Measurements from ENCODE around the gene ZIC1. TPM values are rescaled to one million over a fixed set of nuclear protein-coding genes. Genes with fewer than 3 reads are reported as not detected.

The ZIC1 gene
- total RNA-seq, 1 experiment from 2014 or later, result not detected

DNA sequence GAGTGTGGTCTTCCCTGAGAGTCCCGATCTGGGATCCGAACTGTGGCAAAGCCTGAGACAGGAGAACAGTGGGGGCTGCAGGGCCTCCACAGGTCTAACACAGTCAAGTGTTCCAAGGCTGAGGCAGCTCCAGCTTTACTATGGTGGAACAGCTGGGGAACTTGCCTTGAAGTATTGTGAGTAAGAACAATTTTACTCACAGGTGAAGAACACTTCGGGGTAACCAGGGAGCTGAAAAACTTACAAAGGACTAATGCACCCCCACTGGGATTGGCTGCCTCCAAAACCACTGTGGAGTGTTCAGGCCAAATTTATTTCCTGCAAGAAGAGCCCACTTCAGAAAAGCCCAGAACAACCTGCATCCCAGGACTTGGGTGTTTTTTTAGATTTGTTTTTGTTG lies 28.2 kb upstream of the ZIC1 start:
- H2AFZ ChIP-seq (ENCODE audit: low read depth, low read length, poor library complexity, severe bottlenecking), result no peak overlapping the region
- RAD21 ChIA-PET (ENCODE audit: low non-redundant PET in 1 of 2, low total read pairs in 2 of 2, uncharacterized antibody in 2 of 2, unreplicated experiment in 2 of 2), result no interaction called here
- intact Hi-C loops (cut with micrococcal nuclease), result loop anchor here (5.0 kb wide), 1 partner anchor 236 kb away; no protein-coding TSS in a partner anchor
- no peaks in the 10 kb centered on the region for H3K36me3 ChIP-seq (ENCODE audit: control insufficient read depth in 1 of 2, insufficient read depth in 2 of 2, low read length in 2 of 2)
- no peak overlapping the region for H3K4me2 ChIP-seq (ENCODE audit: low read length)
- ATAC-seq, result no peak
- H3K9ac ChIP-seq (ENCODE audit: low read length), result no peak overlapping the region
- no peaks in the 10 kb centered on the region for H3K79me2 ChIP-seq (ENCODE audit: insufficient read depth, low read length)
- BruUV-seq (replicated peaks), result no TSS peak
- H3K27ac ChIP-seq (ENCODE audit: low read depth, low read length), result no peak overlapping the region
- CTCF ChIA-PET, result no interaction called here
- DNase-seq (ENCODE audit: low read depth, low spot score), result no peak
- H3K4me3 ChIP-seq (replicated peaks in 1 of 2; ENCODE audit: low read depth in 1 of 2, low read length in 2 of 2), result no peak overlapping the region
- H3K4me1 ChIP-seq (ENCODE audit: control insufficient read depth in 1 of 2, insufficient read depth in 2 of 2, low read length in 2 of 2), result no peaks in the 10 kb centered on the region
- H3K9me2 ChIP-seq (ENCODE audit: insufficient read depth), result no peaks in the 10 kb centered on the region
- POLR2A ChIA-PET, result no interaction called here
- no peaks in the 10 kb centered on the region for H4K20me1 ChIP-seq (ENCODE audit: insufficient read depth)
- H3K9me3 ChIP-seq (ENCODE audit: control insufficient read depth in 1 of 2, insufficient read depth in 1 of 2, low read depth in 1 of 2, low read length in 2 of 2), result no peaks in the 10 kb centered on the region
- H3K27me3 ChIP-seq (ENCODE audit: insufficient read depth, low read length), result no peaks in the 10 kb centered on the region
- TF ChIP-seq EGR1 (IDR thresholded peaks at IDR 0.05; ENCODE audit: low read depth) (no peak), EZH2 (IDR thresholded peaks at IDR 0.05) (no peak), ZFX (IDR thresholded peaks at IDR 0.05) (no peak), ZNF274 (IDR thresholded peaks at IDR 0.05; ENCODE audit: low read depth, low read length) (no peak), POLR2A (IDR thresholded peaks at IDR 0.05; ENCODE audit: borderline replicate concordance, extremely low read depth, insufficient read depth, insufficient read length) (no peak), SRF (IDR thresholded peaks at IDR 0.05; ENCODE audit: low read depth) (no peak), SIN3A (IDR thresholded peaks at IDR 0.05; ENCODE audit: low read depth) (no peak), POLR2AphosphoS5 (IDR thresholded peaks at IDR 0.05; ENCODE audit: low read depth, low read length) (no peak), YY1 (IDR thresholded peaks at IDR 0.05; ENCODE audit: extremely low read depth, insufficient replicate concordance, low read depth, low read length) (no peak), ELF1 (IDR thresholded peaks at IDR 0.05; ENCODE audit: borderline replicate concordance, low read depth) (no peak), CBX3 (IDR thresholded peaks at IDR 0.05; ENCODE audit: low read depth) (no peak), SP1 (IDR thresholded peaks at IDR 0.05; ENCODE audit: low read depth) (no peak), RAD21 (IDR thresholded peaks at IDR 0.05; ENCODE audit: low read depth) (no peak), CEBPB (IDR thresholded peaks at IDR 0.05; ENCODE audit: low read depth) (no peak), FOSL1 (IDR thresholded peaks at IDR 0.05; ENCODE audit: low read depth) (no peak), TCF7L2 (IDR thresholded peaks at IDR 0.05; ENCODE audit: borderline replicate concordance, extremely low read depth, insufficient read depth, insufficient read length) (no peak)
- TF ChIP-seq, protein P1, sequence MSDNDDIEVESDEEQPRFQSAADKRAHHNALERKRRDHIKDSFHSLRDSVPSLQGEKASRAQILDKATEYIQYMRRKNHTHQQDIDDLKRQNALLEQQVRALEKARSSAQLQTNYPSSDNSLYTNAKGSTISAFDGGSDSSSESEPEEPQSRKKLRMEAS (IDR thresholded peaks at IDR 0.05), result no peak
- TF ChIP-seq, protein P2, sequence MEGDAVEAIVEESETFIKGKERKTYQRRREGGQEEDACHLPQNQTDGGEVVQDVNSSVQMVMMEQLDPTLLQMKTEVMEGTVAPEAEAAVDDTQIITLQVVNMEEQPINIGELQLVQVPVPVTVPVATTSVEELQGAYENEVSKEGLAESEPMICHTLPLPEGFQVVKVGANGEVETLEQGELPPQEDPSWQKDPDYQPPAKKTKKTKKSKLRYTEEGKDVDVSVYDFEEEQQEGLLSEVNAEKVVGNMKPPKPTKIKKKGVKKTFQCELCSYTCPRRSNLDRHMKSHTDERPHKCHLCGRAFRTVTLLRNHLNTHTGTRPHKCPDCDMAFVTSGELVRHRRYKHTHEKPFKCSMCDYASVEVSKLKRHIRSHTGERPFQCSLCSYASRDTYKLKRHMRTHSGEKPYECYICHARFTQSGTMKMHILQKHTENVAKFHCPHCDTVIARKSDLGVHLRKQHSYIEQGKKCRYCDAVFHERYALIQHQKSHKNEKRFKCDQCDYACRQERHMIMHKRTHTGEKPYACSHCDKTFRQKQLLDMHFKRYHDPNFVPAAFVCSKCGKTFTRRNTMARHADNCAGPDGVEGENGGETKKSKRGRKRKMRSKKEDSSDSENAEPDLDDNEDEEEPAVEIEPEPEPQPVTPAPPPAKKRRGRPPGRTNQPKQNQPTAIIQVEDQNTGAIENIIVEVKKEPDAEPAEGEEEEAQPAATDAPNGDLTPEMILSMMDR (IDR thresholded peaks at IDR 0.05 in 2 of 3, conservative IDR thresholded peaks at IDR 0.05 in 1 of 3; ENCODE audit: borderline replicate concordance in 1 of 3, insufficient read depth in 1 of 3, low read depth in 2 of 3, low read length in 2 of 3), result no peak
- TF ChIP-seq, protein P3, sequence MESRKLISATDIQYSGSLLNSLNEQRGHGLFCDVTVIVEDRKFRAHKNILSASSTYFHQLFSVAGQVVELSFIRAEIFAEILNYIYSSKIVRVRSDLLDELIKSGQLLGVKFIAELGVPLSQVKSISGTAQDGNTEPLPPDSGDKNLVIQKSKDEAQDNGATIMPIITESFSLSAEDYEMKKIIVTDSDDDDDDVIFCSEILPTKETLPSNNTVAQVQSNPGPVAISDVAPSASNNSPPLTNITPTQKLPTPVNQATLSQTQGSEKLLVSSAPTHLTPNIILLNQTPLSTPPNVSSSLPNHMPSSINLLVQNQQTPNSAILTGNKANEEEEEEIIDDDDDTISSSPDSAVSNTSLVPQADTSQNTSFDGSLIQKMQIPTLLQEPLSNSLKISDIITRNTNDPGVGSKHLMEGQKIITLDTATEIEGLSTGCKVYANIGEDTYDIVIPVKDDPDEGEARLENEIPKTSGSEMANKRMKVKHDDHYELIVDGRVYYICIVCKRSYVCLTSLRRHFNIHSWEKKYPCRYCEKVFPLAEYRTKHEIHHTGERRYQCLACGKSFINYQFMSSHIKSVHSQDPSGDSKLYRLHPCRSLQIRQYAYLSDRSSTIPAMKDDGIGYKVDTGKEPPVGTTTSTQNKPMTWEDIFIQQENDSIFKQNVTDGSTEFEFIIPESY (IDR thresholded peaks at IDR 0.05; ENCODE audit: extremely low read depth, insufficient replicate concordance, low read length), result no peak
- TF ChIP-seq, protein P4, sequence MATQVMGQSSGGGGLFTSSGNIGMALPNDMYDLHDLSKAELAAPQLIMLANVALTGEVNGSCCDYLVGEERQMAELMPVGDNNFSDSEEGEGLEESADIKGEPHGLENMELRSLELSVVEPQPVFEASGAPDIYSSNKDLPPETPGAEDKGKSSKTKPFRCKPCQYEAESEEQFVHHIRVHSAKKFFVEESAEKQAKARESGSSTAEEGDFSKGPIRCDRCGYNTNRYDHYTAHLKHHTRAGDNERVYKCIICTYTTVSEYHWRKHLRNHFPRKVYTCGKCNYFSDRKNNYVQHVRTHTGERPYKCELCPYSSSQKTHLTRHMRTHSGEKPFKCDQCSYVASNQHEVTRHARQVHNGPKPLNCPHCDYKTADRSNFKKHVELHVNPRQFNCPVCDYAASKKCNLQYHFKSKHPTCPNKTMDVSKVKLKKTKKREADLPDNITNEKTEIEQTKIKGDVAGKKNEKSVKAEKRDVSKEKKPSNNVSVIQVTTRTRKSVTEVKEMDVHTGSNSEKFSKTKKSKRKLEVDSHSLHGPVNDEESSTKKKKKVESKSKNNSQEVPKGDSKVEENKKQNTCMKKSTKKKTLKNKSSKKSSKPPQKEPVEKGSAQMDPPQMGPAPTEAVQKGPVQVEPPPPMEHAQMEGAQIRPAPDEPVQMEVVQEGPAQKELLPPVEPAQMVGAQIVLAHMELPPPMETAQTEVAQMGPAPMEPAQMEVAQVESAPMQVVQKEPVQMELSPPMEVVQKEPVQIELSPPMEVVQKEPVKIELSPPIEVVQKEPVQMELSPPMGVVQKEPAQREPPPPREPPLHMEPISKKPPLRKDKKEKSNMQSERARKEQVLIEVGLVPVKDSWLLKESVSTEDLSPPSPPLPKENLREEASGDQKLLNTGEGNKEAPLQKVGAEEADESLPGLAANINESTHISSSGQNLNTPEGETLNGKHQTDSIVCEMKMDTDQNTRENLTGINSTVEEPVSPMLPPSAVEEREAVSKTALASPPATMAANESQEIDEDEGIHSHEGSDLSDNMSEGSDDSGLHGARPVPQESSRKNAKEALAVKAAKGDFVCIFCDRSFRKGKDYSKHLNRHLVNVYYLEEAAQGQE (IDR thresholded peaks at IDR 0.05; ENCODE audit: low read depth), result no peak

Data from HCT116 (cell line).